ENCODE measurements around the gene RETREG3. TPM values are rescaled to one million over a fixed set of nuclear protein-coding genes. Genes with fewer than 3 reads are reported as not detected.

Gene RETREG3
- polyA plus RNA-seq, 1 of the 3 experiments (the other 2 are of a cell fraction) = 13.3 TPM

GRCh38 chr17:42591411-42591810 lies 17.8 kb downstream of the RETREG3 start:
- 97% methylated on average over 9 of the region's 9 CpGs for WGBS (ENCODE audit: low lambda C conversion rate)
- TF ChIP-seq SMC3 (IDR thresholded peaks at IDR 0.05; ENCODE audit: low read depth, low read length) = no peak

GRCh38 chr17:42590886-42591285 lies 18.3 kb downstream of the RETREG3 start:
- Histone ChIP-seq H3K4me2 (no peak overlapping the region), H2AFZ (ENCODE audit: low read depth) (no peak overlapping the region), H3F3A (replicated peaks; ENCODE audit: insufficient read depth) (no peaks in the 10 kb centered on the region), H3K9ac (no peak overlapping the region), H3K27me3 (ENCODE audit: insufficient read depth) (no peaks in the 10 kb centered on the region), H3K4me3 (ENCODE audit: low read depth in 2 of 2, low read length in 1 of 2) (no peak overlapping the region), H3K36me3 (replicated peaks in 1 of 2; ENCODE audit: control insufficient read depth in 1 of 2, insufficient read depth in 2 of 2, low read length in 1 of 2) (peaks cover 24 to 36% of the 10 kb centered on the region in 2 experiments), H3K4me1 (ENCODE audit: control insufficient read depth in 1 of 2, insufficient read depth in 2 of 2, low read depth in 1 of 2, low read length in 1 of 2) (no peaks in the 10 kb centered on the region; a peak in 1 of 4 replicates), H3K79me2 (ENCODE audit: insufficient read depth) (peaks cover 55% of the 10 kb centered on the region), H3K27ac (ENCODE audit: low read depth in 2 of 2, low read length in 1 of 2) (no peak overlapping the region), H3K9me3 (no peaks in the 10 kb centered on the region), H4K20me1 (ENCODE audit: insufficient read depth) (peaks cover 15% of the 10 kb centered on the region; the same call in 1 of the 2 replicates), H3K9me2 (no peaks in the 10 kb centered on the region)
- POLR2A ChIA-PET = no interaction called here
- DNase-seq = no peak
- TF ChIP-seq MAX (IDR thresholded peaks at IDR 0.05; ENCODE audit: low read depth) = no peak
- TF ChIP-seq TAF1 (IDR thresholded peaks at IDR 0.05; ENCODE audit: borderline replicate concordance, low read depth, low read length) = no peak
- no peak for TF ChIP-seq USF2 (IDR thresholded peaks at IDR 0.05; ENCODE audit: borderline replicate concordance, low read depth, low read length)
- no peak for TF ChIP-seq CHD2 (IDR thresholded peaks at IDR 0.05; ENCODE audit: low read length, partially characterized antibody)
- TF ChIP-seq ZBTB33 (IDR thresholded peaks at IDR 0.05; ENCODE audit: borderline replicate concordance, low read depth) = no peak
- TF ChIP-seq YY1 (IDR thresholded peaks at IDR 0.05; ENCODE audit: low read depth) = no peak
- TF ChIP-seq MXI1 (IDR thresholded peaks at IDR 0.05; ENCODE audit: low read depth, low read length) = no peak
- no peak for TF ChIP-seq IRF3 (IDR thresholded peaks at IDR 0.05; ENCODE audit: low read depth, low read length)
- no peak for TF ChIP-seq SIN3A (IDR thresholded peaks at IDR 0.05; ENCODE audit: borderline replicate concordance, low read depth, low read length)
- TF ChIP-seq FOSL2 (IDR thresholded peaks at IDR 0.05; ENCODE audit: borderline replicate concordance, low read depth) = no peak
- CTCF ChIA-PET = interaction anchor here (1.0 to 3.6 kb wide), 2 partner anchors 13 to 83 kb away, joined by 3 to 22 read pairs; partner anchors contain the start of gene PSMC3IP
- WGBS (ENCODE audit: low lambda C conversion rate) = 100% methylated on average over 2 of the region's 2 CpGs

More at GRCh38 chr17:42591411-42591810, 17.8 kb downstream of the RETREG3 start:
- Histone ChIP-seq H3K9me2 (no peaks in the 10 kb centered on the region), H4K20me1 (ENCODE audit: insufficient read depth) (peaks cover 15% of the 10 kb centered on the region; the same call in 1 of the 2 replicates), H3K36me3 (replicated peaks in 1 of 2; ENCODE audit: control insufficient read depth in 1 of 2, insufficient read depth in 2 of 2, low read length in 1 of 2) (peaks cover 20 to 34% of the 10 kb centered on the region in 2 experiments), H3K9ac (no peak overlapping the region), H2AFZ (ENCODE audit: low read depth) (no peak overlapping the region), H3K27ac (ENCODE audit: low read depth in 2 of 2, low read length in 1 of 2) (no peak overlapping the region), H3K27me3 (ENCODE audit: insufficient read depth) (no peaks in the 10 kb centered on the region), H3F3A (replicated peaks; ENCODE audit: insufficient read depth) (peaks cover under 1% of the 10 kb centered on the region), H3K4me2 (no peak overlapping the region), H3K79me2 (ENCODE audit: insufficient read depth) (peaks cover 58% of the 10 kb centered on the region), H3K4me1 (ENCODE audit: control insufficient read depth in 1 of 2, insufficient read depth in 2 of 2, low read depth in 1 of 2, low read length in 1 of 2) (no peaks in the 10 kb centered on the region; a peak in 1 of 4 replicates), H3K4me3 (ENCODE audit: low read depth in 2 of 2, low read length in 1 of 2) (no peak overlapping the region), H3K9me3 (no peaks in the 10 kb centered on the region)
- ChIA-PET POLR2A (no interaction called here), CTCF (interaction anchor here (3.6 kb wide), 1 partner anchor 13 kb away, joined by 22 read pairs; the partner anchor contains the start of gene PSMC3IP)
- no peak for DNase-seq
